Measurements from ENCODE around the gene GBE1. TPM values are rescaled to one million over a fixed set of nuclear protein-coding genes. Genes with fewer than 3 reads are reported as not detected.

The GBE1 gene
- total and polyA plus RNA-seq, 10 of the 15 experiments (the other 5 are each of a cell fraction or from before 2014, with no cell fraction given), result 21.4 to 62.2 (median 41.5) TPM

- TF ChIP-seq ATF2 (IDR thresholded peaks at IDR 0.05; ENCODE audit: low read length) (peak; percentile 77), RUNX3 (IDR thresholded peaks at IDR 0.05; ENCODE audit: low read length) (peak; percentile 58), IKZF1 (conservative IDR thresholded peaks at IDR 0.05) (0 out of 2 replicates have a peak, but pooled peaks have one; percentile 22), CREB1 (IDR thresholded peaks at IDR 0.05; ENCODE audit: low read depth) (no peak), SRF (IDR thresholded peaks at IDR 0.05; ENCODE audit: low read depth in 2 of 2, low read length in 2 of 2) (0 out of 4 replicates have a peak, but pooled peaks of 1 of the 2 experiments have one; percentile 31), ATF7 (IDR thresholded peaks at IDR 0.05; ENCODE audit: low read depth) (peak; percentile 27; the same call in 1 of the 2 replicates), SMAD5 (IDR thresholded peaks at IDR 0.05; ENCODE audit: low read depth) (no peak), PML (IDR thresholded peaks at IDR 0.05; ENCODE audit: low read length) (peak; percentile 68), BACH1 (IDR thresholded peaks at IDR 0.05; ENCODE audit: borderline replicate concordance) (peak; percentile 67; the same call in 1 of the 2 replicates), ZNF274 (IDR thresholded peaks at IDR 0.05; ENCODE audit: insufficient read depth, insufficient read length) (no peak), NFIC (IDR thresholded peaks at IDR 0.05; ENCODE audit: low read depth, low read length) (peak; percentile 58), SPI1 (IDR thresholded peaks at IDR 0.05; ENCODE audit: borderline replicate concordance, insufficient read depth, low read depth, low read length) (peak; percentile 87), IRF4 (IDR thresholded peaks at IDR 0.05; ENCODE audit: low read depth, low read length) (peak; percentile 89), EGR1 (IDR thresholded peaks at IDR 0.05; ENCODE audit: borderline replicate concordance in 1 of 2, low read depth in 2 of 2, low read length in 2 of 2) (no peak), JUNB (IDR thresholded peaks at IDR 0.05) (peak; percentile 86), IKZF2 (IDR thresholded peaks at IDR 0.05) (peak; percentile 9 to 36; a peak in 1 of 4 replicates)
These were observed 276.0 kb downstream of the GBE1 start (continued) for GRCh38 chr3:81485444-81485865.
